ENCODE data around the gene ACBD3.

Gene ACBD3

GRCh38 chr1:226187019-226187322 is 430 bp upstream of the ACBD3 start:
- Histone ChIP-seq H3K27me3 (ENCODE audit: insufficient read depth, poor library complexity, severe bottlenecking) (no peaks in the 10 kb centered on the region), H3K4me1 (ENCODE audit: insufficient read depth, poor library complexity, severe bottlenecking) (peaks cover 4% of the 10 kb centered on the region), H3K27ac (ENCODE audit: poor library complexity, severe bottlenecking) (peak overlapping the region; percentile 63), H3K36me3 (ENCODE audit: low read depth) (no peaks in the 10 kb centered on the region), H3K4me3 (ENCODE audit: severe bottlenecking) (peak overlapping the region; percentile 93), H3K9me3 (ENCODE audit: severe bottlenecking) (no peaks in the 10 kb centered on the region)
- TF ChIP-seq CTCF (IDR thresholded peaks at IDR 0.05; ENCODE audit: poor library complexity, severe bottlenecking): no peak
- no peak for ATAC-seq (ENCODE audit: low read depth)
- no peak for DNase-seq (ENCODE audit: low spot score)

- Histone ChIP-seq H3K9me3 (ENCODE audit: severe bottlenecking) (no peaks in the 10 kb centered on the region), H3K4me3 (ENCODE audit: severe bottlenecking) (peak overlapping the region; percentile 93), H3K27ac (ENCODE audit: poor library complexity, severe bottlenecking) (peak overlapping the region; percentile 63), H3K27me3 (ENCODE audit: insufficient read depth, poor library complexity, severe bottlenecking) (no peaks in the 10 kb centered on the region), H3K4me1 (ENCODE audit: insufficient read depth, poor library complexity, severe bottlenecking) (peaks cover 4% of the 10 kb centered on the region), H3K36me3 (ENCODE audit: low read depth) (no peaks in the 10 kb centered on the region; the same call in 1 of the 2 replicates)
- ATAC-seq (ENCODE audit: low read depth): no peak
- no peak for TF ChIP-seq CTCF (IDR thresholded peaks at IDR 0.05; ENCODE audit: poor library complexity, severe bottlenecking)
- DNase-seq (ENCODE audit: low spot score): no peak
Observed at GRCh38 chr1:226185141-226186036, 1.2 kb downstream of the ACBD3 start.

- ATAC-seq (ENCODE audit: low read depth): no peak
- no peaks in the 10 kb centered on the region; the same call in 1 of the 2 replicates for H3K36me3 ChIP-seq (ENCODE audit: low read depth)
- no peak for DNase-seq (ENCODE audit: low spot score)
- no peak overlapping the region for H3K4me3 ChIP-seq (ENCODE audit: severe bottlenecking)
- H3K27ac ChIP-seq (ENCODE audit: poor library complexity, severe bottlenecking): no peak overlapping the region
- peak; percentile 29 for TF ChIP-seq CTCF (IDR thresholded peaks at IDR 0.05; ENCODE audit: poor library complexity, severe bottlenecking)
- no peaks in the 10 kb centered on the region for H3K27me3 ChIP-seq (ENCODE audit: insufficient read depth, poor library complexity, severe bottlenecking)
- H3K9me3 ChIP-seq (ENCODE audit: severe bottlenecking): no peaks in the 10 kb centered on the region
- peaks cover 4% of the 10 kb centered on the region for H3K4me1 ChIP-seq (ENCODE audit: insufficient read depth, poor library complexity, severe bottlenecking)
Observed at GRCh38 chr1:226181996-226182714, 4.4 kb downstream of the ACBD3 start.

GRCh38 chr1:226176870-226177269 is 9.7 kb downstream of the ACBD3 start:
- no peak overlapping the region for H3K4me3 ChIP-seq (ENCODE audit: severe bottlenecking)
- H3K4me1 ChIP-seq (ENCODE audit: insufficient read depth, poor library complexity, severe bottlenecking): no peaks in the 10 kb centered on the region
- no peaks in the 10 kb centered on the region for H3K9me3 ChIP-seq (ENCODE audit: severe bottlenecking)
- ATAC-seq (ENCODE audit: low read depth): no peak
- no peaks in the 10 kb centered on the region; the same call in 1 of the 2 replicates for H3K36me3 ChIP-seq (ENCODE audit: low read depth)
- no peak for DNase-seq (ENCODE audit: low spot score)
- no peak overlapping the region for H3K27ac ChIP-seq (ENCODE audit: poor library complexity, severe bottlenecking)
- H3K27me3 ChIP-seq (ENCODE audit: insufficient read depth, poor library complexity, severe bottlenecking): no peaks in the 10 kb centered on the region
- no peak for TF ChIP-seq CTCF (IDR thresholded peaks at IDR 0.05; ENCODE audit: poor library complexity, severe bottlenecking)

Measured in RWPE2 (cell line).